ENCODE measurements around the gene RAP1B.

DNA sequence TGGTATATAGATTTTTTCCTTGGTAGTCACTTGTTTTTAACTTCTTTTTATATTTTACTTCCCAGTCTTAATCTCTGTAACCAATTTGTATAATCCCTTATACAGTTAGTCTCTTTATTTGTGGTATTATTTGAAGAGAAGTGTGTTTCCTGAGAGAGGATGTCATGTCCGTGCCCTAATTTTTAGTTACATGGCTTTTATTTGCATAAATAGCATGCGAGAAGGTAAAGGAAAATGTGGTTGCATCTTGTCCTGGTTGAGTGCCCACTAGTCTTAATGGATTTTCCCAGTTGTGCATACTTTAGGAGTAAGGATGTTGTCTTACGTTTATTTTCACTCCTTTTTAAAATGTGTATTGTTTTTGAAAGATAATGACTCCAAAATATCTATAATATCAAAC is 27.5 kb downstream of the RAP1B start:
- TF ChIP-seq EZH2 (IDR thresholded peaks at IDR 0.05; ENCODE audit: borderline replicate concordance, low read depth, low read length, severe bottlenecking) (no peak), MYC (IDR thresholded peaks at IDR 0.05; ENCODE audit: low read depth, low read length) (no peak), POLR2A (IDR thresholded peaks at IDR 0.05; ENCODE audit: low read depth, low read length) (no peak), JUN (IDR thresholded peaks at IDR 0.05; ENCODE audit: borderline replicate concordance, insufficient read depth, insufficient read length, low read depth) (no peak), POLR2AphosphoS5 (IDR thresholded peaks at IDR 0.05; ENCODE audit: insufficient read depth, low read depth, low read length) (no peak), GATA2 (IDR thresholded peaks at IDR 0.05; ENCODE audit: insufficient read depth, insufficient read length, low read depth, low read length) (no peak), FOS (IDR thresholded peaks at IDR 0.05; ENCODE audit: borderline replicate concordance, insufficient read depth, low read length) (no peak)
- TF ChIP-seq, protein P1, sequence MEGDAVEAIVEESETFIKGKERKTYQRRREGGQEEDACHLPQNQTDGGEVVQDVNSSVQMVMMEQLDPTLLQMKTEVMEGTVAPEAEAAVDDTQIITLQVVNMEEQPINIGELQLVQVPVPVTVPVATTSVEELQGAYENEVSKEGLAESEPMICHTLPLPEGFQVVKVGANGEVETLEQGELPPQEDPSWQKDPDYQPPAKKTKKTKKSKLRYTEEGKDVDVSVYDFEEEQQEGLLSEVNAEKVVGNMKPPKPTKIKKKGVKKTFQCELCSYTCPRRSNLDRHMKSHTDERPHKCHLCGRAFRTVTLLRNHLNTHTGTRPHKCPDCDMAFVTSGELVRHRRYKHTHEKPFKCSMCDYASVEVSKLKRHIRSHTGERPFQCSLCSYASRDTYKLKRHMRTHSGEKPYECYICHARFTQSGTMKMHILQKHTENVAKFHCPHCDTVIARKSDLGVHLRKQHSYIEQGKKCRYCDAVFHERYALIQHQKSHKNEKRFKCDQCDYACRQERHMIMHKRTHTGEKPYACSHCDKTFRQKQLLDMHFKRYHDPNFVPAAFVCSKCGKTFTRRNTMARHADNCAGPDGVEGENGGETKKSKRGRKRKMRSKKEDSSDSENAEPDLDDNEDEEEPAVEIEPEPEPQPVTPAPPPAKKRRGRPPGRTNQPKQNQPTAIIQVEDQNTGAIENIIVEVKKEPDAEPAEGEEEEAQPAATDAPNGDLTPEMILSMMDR (IDR thresholded peaks at IDR 0.05; ENCODE audit: extremely low read depth in 1 of 2, insufficient read depth in 1 of 2, low read depth in 1 of 2, low read length in 2 of 2), result no peak
- TF ChIP-seq, protein P2, sequence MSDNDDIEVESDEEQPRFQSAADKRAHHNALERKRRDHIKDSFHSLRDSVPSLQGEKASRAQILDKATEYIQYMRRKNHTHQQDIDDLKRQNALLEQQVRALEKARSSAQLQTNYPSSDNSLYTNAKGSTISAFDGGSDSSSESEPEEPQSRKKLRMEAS (IDR thresholded peaks at IDR 0.05; ENCODE audit: insufficient read depth, insufficient read length), result no peak
